GM19025 (cell line): ENCODE results near the gene PDGFA.

Experiments used
- ATAC-seq: cut with Tn5 transposase; IDR thresholded peaks from one replicate; pipeline ENCODE4 v1.9.1; 2021; ENCODE audit warnings: mild to moderate bottlenecking, low read depth, moderate library complexity; ENCODE audit not compliant: unreplicated experiment

Gene PDGFA

GRCh38 chr7:451255-452225, 68.1 kb downstream of the PDGFA start:
- no peak for ATAC-seq

GRCh38 chr7:450741-451140, 68.9 kb downstream of the PDGFA start:
- ATAC-seq: no peak

- no peak for ATAC-seq
These were observed 69.6 kb downstream of the PDGFA start for GRCh38 chr7:450036-450435.

GRCh38 chr7:449324-450019, 70.2 kb downstream of the PDGFA start:
- no peak for ATAC-seq

- no peak for ATAC-seq
These were observed 72.1 kb downstream of the PDGFA start for GRCh38 chr7:447523-447922.
